DND-41 (cell line): ENCODE measurements around the gene PDCD1LG2.

Source experiments
- ATAC-seq: fragments of 200-7000 bp; cut with Tn5 transposase; 3 replicates; pipeline ENCODE4 v1.9.1; 2021; ENCODE audit warnings: low read depth; ENCODE audit not compliant: insufficient read depth
- DNase-seq: peaks from one replicate; pipeline ENCODE4 v3.0.0-alpha.2; 2020
- H2AFZ ChIP-seq: 2 replicates; pipeline ENCODE4 v1.6.0; 2012; ENCODE audit warnings: low read depth, low read length
- H3K27ac ChIP-seq: 2 replicates; pipeline ENCODE4 v1.5.1; 2012; ENCODE audit warnings: low read length, inconsistent platforms
- H3K27me3 ChIP-seq: fragments of 200-600 bp; sonication (generic); 2 replicates; pipeline ENCODE4 v1.6.0; 2012; ENCODE audit warnings: low read length, mild to moderate bottlenecking, inconsistent platforms; ENCODE audit not compliant: insufficient read depth, poor library complexity
- H3K36me3 ChIP-seq: 2 replicates; pipeline ENCODE4 v1.5.1; 2012; ENCODE audit warnings: low read length, inconsistent platforms; ENCODE audit not compliant: insufficient read depth
- H3K4me1 ChIP-seq: 2 replicates; pipeline ENCODE4 v1.5.1; 2012; ENCODE audit warnings: mild to moderate bottlenecking, low read length; ENCODE audit not compliant: insufficient read depth
- H3K4me2 ChIP-seq: 2 replicates; pipeline ENCODE4 v1.6.0; 2012; ENCODE audit warnings: mild to moderate bottlenecking, moderate library complexity, low read length, inconsistent platforms; ENCODE audit not compliant: insufficient read depth
- H3K4me3 ChIP-seq, 2 experiments: fragments of 200-600 bp in 1 of 2; shearing (Covaris generic) in 1 of 2; 2 replicates each; pipeline ENCODE4 v1.5.1; 2012 to 2016; ENCODE audit warnings: inconsistent platforms in 2 of 2, low read length in 2 of 2, mild to moderate bottlenecking in 2 of 2, low read depth in 1 of 2, moderate library complexity in 1 of 2
- H3K79me2 ChIP-seq: 2 replicates; pipeline ENCODE4 v1.6.0; 2012; ENCODE audit warnings: low read length, inconsistent platforms; ENCODE audit not compliant: insufficient read depth
- H3K9ac ChIP-seq: 2 replicates; pipeline ENCODE4 v1.6.0; 2012; ENCODE audit warnings: low read depth, mild to moderate bottlenecking, inconsistent platforms, low read length, moderate library complexity
- H3K9me3 ChIP-seq: 2 replicates; pipeline ENCODE4 v1.5.1; 2012; ENCODE audit warnings: low read length, moderate library complexity, mild to moderate bottlenecking, inconsistent platforms; ENCODE audit not compliant: insufficient read depth, severe bottlenecking
- H4K20me1 ChIP-seq: 2 replicates; pipeline ENCODE4 v1.6.0; 2012; ENCODE audit warnings: low read length; ENCODE audit not compliant: insufficient read depth
- EZH2 ChIP-seq: IDR thresholded peaks from 3 replicates; pipeline ENCODE4 v1.6.1; 2012; ENCODE audit warnings: borderline replicate concordance, low read depth, mild to moderate bottlenecking, moderate library complexity, low read length, inconsistent platforms; ENCODE audit not compliant: severe bottlenecking
- TF ChIP-seq, protein P1 (sequence below): IDR thresholded peaks from 2 replicates; pipeline ENCODE4 v1.5.1; 2012; ENCODE audit warnings: borderline replicate concordance, low read length, moderate library complexity, mild to moderate bottlenecking; ENCODE audit not compliant: poor library complexity, severe bottlenecking; ENCODE audit errors: extremely low read depth

Gene PDCD1LG2

DNA sequence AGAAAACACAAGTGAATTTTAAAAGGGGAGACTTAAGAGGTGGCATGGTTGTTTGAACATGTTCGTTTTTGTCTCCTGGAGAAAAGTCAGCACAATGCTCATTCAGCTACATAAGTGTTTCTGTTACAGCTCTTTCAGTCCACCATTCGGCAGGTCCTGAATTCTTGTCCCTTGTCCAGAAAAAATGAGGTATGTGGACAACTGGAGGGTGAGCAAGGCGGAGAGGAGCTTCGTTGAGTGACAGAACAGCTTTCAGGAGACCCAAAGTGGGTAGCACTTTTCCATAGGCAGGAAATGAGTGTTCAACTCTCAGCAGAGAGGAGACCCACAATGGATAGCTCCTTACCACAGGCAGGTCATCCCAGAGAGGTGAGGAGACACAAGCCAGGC, 4.9 kb downstream of the PDCD1LG2 start:
- Histone ChIP-seq H3K4me3 (no peak overlapping the region), H3K4me2 (no peak overlapping the region), H3K4me1 (no peaks in the 10 kb centered on the region), H2AFZ (no peak overlapping the region), H4K20me1 (no peaks in the 10 kb centered on the region), H3K9ac (no peak overlapping the region), H3K9me3 (no peaks in the 10 kb centered on the region), H3K27ac (no peak overlapping the region), H3K79me2 (no peaks in the 10 kb centered on the region), H3K36me3 (no peaks in the 10 kb centered on the region), H3K27me3 (no peaks in the 10 kb centered on the region)
- DNase-seq (no peak), ATAC-seq (no peak)
- TF ChIP-seq EZH2, result no peak
- TF ChIP-seq, protein P1, sequence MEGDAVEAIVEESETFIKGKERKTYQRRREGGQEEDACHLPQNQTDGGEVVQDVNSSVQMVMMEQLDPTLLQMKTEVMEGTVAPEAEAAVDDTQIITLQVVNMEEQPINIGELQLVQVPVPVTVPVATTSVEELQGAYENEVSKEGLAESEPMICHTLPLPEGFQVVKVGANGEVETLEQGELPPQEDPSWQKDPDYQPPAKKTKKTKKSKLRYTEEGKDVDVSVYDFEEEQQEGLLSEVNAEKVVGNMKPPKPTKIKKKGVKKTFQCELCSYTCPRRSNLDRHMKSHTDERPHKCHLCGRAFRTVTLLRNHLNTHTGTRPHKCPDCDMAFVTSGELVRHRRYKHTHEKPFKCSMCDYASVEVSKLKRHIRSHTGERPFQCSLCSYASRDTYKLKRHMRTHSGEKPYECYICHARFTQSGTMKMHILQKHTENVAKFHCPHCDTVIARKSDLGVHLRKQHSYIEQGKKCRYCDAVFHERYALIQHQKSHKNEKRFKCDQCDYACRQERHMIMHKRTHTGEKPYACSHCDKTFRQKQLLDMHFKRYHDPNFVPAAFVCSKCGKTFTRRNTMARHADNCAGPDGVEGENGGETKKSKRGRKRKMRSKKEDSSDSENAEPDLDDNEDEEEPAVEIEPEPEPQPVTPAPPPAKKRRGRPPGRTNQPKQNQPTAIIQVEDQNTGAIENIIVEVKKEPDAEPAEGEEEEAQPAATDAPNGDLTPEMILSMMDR, result no peak

DNA sequence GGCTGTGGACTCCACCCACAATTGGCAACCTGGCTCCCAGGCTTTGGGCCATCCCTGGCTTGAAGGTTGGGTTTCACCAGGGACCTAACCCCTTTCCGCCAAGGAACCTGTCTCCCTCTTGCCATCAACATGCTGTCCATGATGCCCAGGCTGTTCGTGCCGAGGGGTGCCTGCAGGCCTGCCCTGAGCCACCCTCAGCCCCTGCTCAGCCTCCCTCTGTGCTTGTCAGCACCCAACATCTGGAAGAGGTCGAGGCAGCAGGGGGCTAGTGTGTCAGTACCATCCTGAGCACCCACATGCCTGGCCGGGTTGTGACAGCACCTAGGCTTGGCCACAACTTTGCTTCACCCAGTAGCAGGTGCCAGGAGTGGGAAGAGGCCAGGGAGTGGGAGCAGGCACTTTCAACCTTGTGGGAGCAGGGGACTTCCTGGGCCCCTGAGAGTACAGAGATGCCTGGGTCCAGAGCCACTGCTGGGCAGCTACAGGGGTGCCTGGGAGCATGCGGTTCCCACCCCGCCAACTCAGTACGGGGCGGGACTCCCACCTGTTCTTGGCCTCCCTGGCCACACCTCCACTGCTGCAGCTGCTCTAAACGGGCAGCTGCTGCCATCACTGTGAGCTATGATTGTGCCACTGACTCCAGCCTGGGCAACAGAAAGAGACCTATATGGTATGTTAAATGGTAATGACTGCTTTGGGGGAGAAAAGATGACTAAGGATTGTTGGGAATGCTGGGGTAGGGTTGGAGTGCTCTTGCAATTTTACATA, 6.3 kb downstream of the PDCD1LG2 start:
- H2AFZ ChIP-seq, result no peak overlapping the region
- no peaks in the 10 kb centered on the region for H3K4me1 ChIP-seq
- no peak overlapping the region for H3K4me2 ChIP-seq
- H3K4me3 ChIP-seq, result no peak overlapping the region
- H3K9ac ChIP-seq, result no peak overlapping the region
- no peaks in the 10 kb centered on the region for H3K27me3 ChIP-seq
- H3K36me3 ChIP-seq, result no peaks in the 10 kb centered on the region
- no peaks in the 10 kb centered on the region for H3K79me2 ChIP-seq
- H3K9me3 ChIP-seq, result no peaks in the 10 kb centered on the region
- no peak for TF ChIP-seq EZH2
- TF ChIP-seq, protein P1, result no peak
- DNase-seq, result no peak
- ATAC-seq, result no peak
- H4K20me1 ChIP-seq, result no peaks in the 10 kb centered on the region
- no peak overlapping the region for H3K27ac ChIP-seq

DNA sequence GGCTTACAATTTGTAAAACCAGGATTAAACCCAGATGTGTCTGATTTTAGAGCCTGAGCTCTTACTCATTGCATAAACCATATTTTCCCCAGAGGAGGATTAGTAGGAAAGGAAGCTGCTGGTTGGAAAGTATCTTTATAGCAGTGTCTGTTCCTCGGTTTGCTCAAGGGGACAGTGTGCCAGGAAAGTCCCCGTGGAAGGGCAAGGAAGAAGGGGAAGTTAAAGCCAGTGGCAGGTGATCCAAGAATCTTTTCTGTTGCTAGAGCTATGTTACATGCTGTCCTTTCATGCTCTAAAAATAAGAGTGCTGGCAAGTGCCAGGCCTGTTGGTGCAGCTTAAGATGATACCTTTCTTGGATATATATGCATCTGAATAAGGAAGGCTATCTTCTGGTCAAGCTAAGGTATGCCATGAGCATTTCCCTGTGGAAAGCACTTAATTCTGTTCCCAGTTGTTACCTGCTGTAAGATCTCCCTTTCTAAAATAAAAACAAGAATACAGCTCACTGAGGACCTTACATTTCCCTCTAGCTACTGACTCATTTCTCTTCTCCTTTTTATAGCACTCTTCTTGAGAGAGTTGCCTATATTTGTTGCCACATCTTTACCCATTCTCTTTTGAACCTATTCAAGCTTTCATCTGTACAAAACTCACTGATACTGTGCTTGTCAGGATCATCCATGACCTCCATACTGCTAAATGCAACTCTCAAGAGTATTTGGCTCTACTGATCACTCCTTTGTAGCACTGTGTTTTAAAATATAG, 8.0 kb downstream of the PDCD1LG2 start:
- no peak overlapping the region for H3K4me3 ChIP-seq
- no peak overlapping the region for H3K27ac ChIP-seq
- H3K9ac ChIP-seq, result no peak overlapping the region
- no peaks in the 10 kb centered on the region for H3K36me3 ChIP-seq
- no peak overlapping the region for H2AFZ ChIP-seq
- no peak for DNase-seq
- ATAC-seq, result no peak
- H4K20me1 ChIP-seq, result no peaks in the 10 kb centered on the region
- H3K79me2 ChIP-seq, result no peaks in the 10 kb centered on the region
- H3K4me1 ChIP-seq, result no peaks in the 10 kb centered on the region
- no peaks in the 10 kb centered on the region for H3K9me3 ChIP-seq
- TF ChIP-seq EZH2, result no peak
- TF ChIP-seq, protein P1, result no peak
- H3K27me3 ChIP-seq, result no peaks in the 10 kb centered on the region
- H3K4me2 ChIP-seq, result no peak overlapping the region
